A673 (cell line): ENCODE results near the gene TTC34.

ENCODE experiments used
- EZH2 ChIP-seq: fragments of 200-600 bp; sonication (generic); IDR thresholded peaks from 2 replicates; pipeline ENCODE4 v1.6.1; 2017; ENCODE audit warnings: borderline replicate concordance, low read depth, mild to moderate bottlenecking, mixed read lengths, antibody characterized with exemption, low read length; ENCODE audit not compliant: poor library complexity, severe bottlenecking
- TF ChIP-seq, protein P1 (sequence below): fragments of 300-800, 200-600 bp; sonication (generic); conservative IDR thresholded peaks from 2 replicates; pipeline ENCODE4 v1.5.1; 2017; ENCODE audit warnings: low read depth, mild to moderate bottlenecking, antibody characterized with exemption, low read length, moderate library complexity, mixed read lengths

DNA sequence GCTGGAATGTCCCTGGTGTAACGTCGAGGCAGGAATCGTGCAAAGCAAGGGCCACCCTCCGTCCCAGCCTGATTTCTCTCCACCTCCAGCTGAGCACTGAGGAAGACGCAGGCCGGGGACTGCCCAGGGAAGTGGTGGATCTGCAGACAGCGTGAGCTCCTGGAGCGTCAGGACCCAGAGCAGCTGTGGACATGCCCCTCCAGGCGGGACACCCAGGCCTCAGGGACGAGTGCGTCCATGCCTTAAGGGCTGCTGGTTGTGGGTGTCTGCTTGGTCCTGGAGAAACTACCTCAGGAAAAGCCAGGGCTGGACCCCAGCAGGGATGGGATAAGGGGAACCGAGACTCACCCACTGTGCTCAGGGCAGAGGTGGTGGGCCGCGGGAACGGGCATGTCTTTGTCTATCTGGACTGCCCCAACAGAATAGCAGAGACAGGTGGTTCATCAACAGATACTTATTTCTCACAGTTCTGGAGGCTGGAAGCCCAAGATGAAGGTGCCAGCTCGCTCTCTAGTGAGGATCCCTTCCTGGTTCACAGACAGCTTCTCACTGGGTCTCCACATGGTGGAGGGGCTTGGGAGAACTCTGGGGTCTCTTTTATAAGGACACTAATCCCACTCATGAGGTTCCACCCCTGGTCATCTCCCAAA lies 162.9 kb downstream of the TTC34 start:
- TF ChIP-seq, protein P1, sequence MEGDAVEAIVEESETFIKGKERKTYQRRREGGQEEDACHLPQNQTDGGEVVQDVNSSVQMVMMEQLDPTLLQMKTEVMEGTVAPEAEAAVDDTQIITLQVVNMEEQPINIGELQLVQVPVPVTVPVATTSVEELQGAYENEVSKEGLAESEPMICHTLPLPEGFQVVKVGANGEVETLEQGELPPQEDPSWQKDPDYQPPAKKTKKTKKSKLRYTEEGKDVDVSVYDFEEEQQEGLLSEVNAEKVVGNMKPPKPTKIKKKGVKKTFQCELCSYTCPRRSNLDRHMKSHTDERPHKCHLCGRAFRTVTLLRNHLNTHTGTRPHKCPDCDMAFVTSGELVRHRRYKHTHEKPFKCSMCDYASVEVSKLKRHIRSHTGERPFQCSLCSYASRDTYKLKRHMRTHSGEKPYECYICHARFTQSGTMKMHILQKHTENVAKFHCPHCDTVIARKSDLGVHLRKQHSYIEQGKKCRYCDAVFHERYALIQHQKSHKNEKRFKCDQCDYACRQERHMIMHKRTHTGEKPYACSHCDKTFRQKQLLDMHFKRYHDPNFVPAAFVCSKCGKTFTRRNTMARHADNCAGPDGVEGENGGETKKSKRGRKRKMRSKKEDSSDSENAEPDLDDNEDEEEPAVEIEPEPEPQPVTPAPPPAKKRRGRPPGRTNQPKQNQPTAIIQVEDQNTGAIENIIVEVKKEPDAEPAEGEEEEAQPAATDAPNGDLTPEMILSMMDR, result no peak
- TF ChIP-seq EZH2, result no peak
